Tibial artery (tissue), 4 donors: ENCODE results near the gene GINS2.

Source experiments
- DNase-seq, 2 donors: peaks; one replicate each; pipeline ENCODE4 v3.0.0-alpha.2; 2019
- H3K27ac ChIP-seq, 2 donors: fragments of 200-600 bp; sonication (generic) in 1 of 2; 1 replicate in 1 of 2; 2 replicates in 1 of 2; pipeline ENCODE4 v1.5.1; 2018 to 2019; ENCODE audit warnings: mild to moderate bottlenecking in 1 of 2
- H3K27me3 ChIP-seq, 2 donors: fragments of 200-600 bp; sonication (generic) in 1 of 2; one replicate each; pipeline versions ENCODE4 v1.5.1 to v1.6.0; 2016 to 2019
- H3K36me3 ChIP-seq, 3 donors: fragments of 200-600 bp; sonication (generic) in 2 of 3; one replicate each; pipeline ENCODE4 v1.5.1; 2016 to 2019; ENCODE audit warnings: mild to moderate bottlenecking in 2 of 3
- H3K4me1 ChIP-seq, 4 donors: fragments of 200-600 bp; sonication (generic) in 2 of 4; 1 replicate in 3 of 4; 2 replicates in 1 of 4; pipeline ENCODE4 v1.5.1; 2016 to 2019
- H3K4me3 ChIP-seq, 2 donors: fragments of 200-600 bp; sonication (generic) in 1 of 2; 1 replicate in 1 of 2; 2 replicates in 1 of 2; pipeline ENCODE4 v1.5.1; 2018 to 2019; ENCODE audit warnings: mild to moderate bottlenecking in 2 of 2
- H3K9me3 ChIP-seq, 3 donors: fragments of 200-600 bp; sonication (generic) in 1 of 3; one replicate each; pipeline ENCODE4 v1.5.1; 2016 to 2019
- intact Hi-C: fragments of 100-400 bp; cut with DNase I; formaldehyde crosslinking; loops from one replicate; pipeline ENCODE4 v1.15.0; 2023; ENCODE audit warnings: low total_unique reads
- TF ChIP-seq, protein P1 (sequence below), 2 experiments: fragments of 200-600 bp in 1 of 2; fragments of 450-650 bp in 1 of 2; IDR thresholded peaks; one replicate each; pipeline ENCODE4 v1.5.1; 2017 to 2019; ENCODE audit warnings: antibody characterized with exemption in 2 of 2, mild to moderate bottlenecking in 1 of 2, moderate library complexity in 1 of 2

GINS2 gene

DNA sequence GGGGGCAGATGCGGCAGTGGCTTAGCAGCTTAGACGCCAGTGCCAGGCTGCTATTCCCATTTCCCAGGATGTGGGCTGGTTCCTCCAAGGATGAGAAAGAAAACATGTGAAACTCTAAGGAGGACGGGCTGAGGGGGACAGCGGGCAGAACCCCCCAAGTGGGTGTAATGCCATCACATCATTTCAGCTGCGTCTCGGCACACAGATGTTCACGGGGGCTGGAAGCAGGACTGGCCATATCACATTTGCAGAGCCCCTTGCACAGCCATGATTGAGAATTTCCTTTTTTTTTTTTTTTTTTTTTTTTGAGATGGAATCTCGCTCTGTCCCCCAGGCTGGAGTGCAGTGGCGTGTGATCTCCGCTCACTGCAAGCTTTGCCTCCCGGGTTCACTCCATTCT lies 15.3 kb upstream of the GINS2 start:
- H3K27me3 ChIP-seq, result peaks cover 0 to 36% of the 10 kb centered on the region in 2 donors
- intact Hi-C loops, result no loop called here
- H3K4me1 ChIP-seq, result no peaks in the 10 kb centered on the region
- no peak overlapping the region for H3K27ac ChIP-seq
- H3K9me3 ChIP-seq, result no peaks in the 10 kb centered on the region
- H3K4me3 ChIP-seq, result no peak overlapping the region
- TF ChIP-seq, protein P1, sequence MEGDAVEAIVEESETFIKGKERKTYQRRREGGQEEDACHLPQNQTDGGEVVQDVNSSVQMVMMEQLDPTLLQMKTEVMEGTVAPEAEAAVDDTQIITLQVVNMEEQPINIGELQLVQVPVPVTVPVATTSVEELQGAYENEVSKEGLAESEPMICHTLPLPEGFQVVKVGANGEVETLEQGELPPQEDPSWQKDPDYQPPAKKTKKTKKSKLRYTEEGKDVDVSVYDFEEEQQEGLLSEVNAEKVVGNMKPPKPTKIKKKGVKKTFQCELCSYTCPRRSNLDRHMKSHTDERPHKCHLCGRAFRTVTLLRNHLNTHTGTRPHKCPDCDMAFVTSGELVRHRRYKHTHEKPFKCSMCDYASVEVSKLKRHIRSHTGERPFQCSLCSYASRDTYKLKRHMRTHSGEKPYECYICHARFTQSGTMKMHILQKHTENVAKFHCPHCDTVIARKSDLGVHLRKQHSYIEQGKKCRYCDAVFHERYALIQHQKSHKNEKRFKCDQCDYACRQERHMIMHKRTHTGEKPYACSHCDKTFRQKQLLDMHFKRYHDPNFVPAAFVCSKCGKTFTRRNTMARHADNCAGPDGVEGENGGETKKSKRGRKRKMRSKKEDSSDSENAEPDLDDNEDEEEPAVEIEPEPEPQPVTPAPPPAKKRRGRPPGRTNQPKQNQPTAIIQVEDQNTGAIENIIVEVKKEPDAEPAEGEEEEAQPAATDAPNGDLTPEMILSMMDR (IDR thresholded peaks at IDR 0.05), result no peak
- DNase-seq, result no peak
- H3K36me3 ChIP-seq, result no peaks in the 10 kb centered on the region

DNA sequence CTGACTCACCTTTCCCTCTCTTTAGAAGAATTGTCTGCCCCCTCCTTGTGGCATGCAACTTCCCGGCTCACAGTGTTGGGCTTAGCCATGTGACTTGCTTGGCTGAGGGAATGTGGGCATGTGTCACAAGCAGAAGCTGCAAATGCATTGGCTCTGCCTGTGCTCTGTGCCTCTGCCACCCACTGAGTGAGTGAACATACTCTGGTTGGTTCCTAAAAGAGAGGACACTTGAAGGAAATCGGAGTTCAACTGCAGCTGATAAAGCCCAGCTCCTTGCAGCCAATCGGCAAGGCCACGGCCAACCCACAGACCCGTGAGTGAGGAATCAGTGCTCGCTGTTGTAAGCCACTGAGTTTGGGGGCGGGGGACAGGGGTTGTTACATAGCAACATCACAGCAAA lies 10.9 kb upstream of the GINS2 start:
- Histone ChIP-seq H3K36me3 (no peaks in the 10 kb centered on the region), H3K9me3 (no peaks in the 10 kb centered on the region), H3K27me3 (peaks cover 0 to 59% of the 10 kb centered on the region in 2 donors), H3K4me3 (no peak overlapping the region), H3K27ac (no peak overlapping the region), H3K4me1 (no peaks in the 10 kb centered on the region)
- intact Hi-C loops, result no loop called here
- TF ChIP-seq, protein P1 (IDR thresholded peaks at IDR 0.05), result no peak
- no peak for DNase-seq

DNA sequence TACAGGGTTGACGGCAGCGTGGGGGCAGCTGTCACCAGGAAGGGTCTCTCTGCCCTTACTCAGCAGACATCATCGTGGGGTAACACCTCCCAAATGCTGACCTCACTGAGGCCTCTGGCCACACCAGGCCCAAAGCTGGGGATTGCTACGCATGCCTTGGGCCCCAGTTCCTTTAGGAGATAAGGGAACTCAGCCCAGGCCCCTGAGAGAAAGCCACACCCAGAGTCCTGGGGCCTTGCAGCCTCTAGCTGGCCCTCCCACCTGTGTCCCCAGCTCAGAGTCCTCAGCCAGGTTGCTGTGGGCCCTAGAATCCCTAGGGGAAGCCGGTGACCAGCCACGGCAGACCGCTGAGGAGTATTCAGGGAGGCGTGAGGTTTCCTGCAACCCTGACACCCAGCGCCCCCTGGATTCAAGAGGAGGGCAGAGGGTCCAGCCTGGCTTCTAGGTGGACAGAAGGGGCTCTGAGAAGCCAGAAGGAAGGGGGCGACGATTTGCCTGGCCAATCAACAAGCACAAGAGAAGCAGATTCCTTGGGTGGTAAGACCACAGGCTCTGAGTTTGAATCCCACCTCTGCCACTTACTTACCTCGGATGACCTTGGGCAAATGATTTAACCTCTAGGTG lies 10.3 kb upstream of the GINS2 start:
- H3K4me3 ChIP-seq, result no peak overlapping the region
- no peak overlapping the region for H3K27ac ChIP-seq
- H3K9me3 ChIP-seq, result no peaks in the 10 kb centered on the region
- H3K36me3 ChIP-seq, result no peaks in the 10 kb centered on the region
- no peaks in the 10 kb centered on the region for H3K4me1 ChIP-seq
- peaks cover 0 to 59% of the 10 kb centered on the region in 2 donors for H3K27me3 ChIP-seq
- no peak for DNase-seq
- TF ChIP-seq, protein P1 (IDR thresholded peaks at IDR 0.05), result no peak
- intact Hi-C loops, result no loop called here

DNA sequence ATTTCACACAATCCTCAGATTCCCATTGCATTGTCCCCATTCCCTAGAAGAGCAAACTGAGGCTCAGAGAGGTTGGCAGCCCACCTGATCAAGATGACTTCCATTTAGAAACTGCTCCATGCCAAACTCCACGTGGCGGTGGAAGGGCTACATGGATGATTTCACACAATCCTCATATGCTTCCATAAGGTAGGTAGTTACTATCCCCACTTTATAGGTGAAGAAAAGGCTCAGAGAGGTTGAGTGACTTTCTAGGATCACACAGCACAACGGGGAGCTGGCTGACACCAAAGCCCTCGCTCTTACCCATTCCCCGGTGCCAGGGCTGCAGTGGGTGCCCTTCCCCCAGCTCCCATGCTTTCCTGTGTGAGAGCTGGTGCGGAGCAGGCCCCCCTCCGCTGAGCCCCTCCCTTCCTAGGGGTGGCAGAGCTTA lies 9.7 kb upstream of the GINS2 start:
- intact Hi-C loops, result no loop called here

DNA sequence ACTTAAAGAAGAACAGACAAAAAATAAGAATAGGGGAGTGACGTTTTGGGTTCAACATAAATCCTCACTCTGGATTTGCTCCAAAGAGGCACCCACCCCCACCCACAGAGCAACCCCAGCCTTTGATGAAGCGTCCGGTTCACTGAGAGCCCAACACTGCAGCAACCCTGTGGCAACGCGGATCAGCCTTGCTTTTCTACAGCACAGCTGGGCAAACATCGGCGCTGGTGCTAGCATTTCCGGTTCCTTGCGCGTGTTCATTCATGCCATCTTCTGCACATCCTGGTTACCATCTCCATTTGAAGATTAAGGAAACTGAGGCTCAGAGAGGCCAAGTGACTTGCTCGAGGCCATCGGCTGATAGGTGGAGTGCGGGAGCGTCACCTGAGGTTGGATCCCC lies 8.7 kb upstream of the GINS2 start:
- no peaks in the 10 kb centered on the region for H3K4me1 ChIP-seq
- H3K27me3 ChIP-seq, result peaks cover 0 to 59% of the 10 kb centered on the region in 2 donors
- H3K27ac ChIP-seq, result no peak overlapping the region
- no peaks in the 10 kb centered on the region for H3K9me3 ChIP-seq
- no peak overlapping the region for H3K4me3 ChIP-seq
- intact Hi-C loops, result no loop called here
- no peaks in the 10 kb centered on the region for H3K36me3 ChIP-seq
- no peak for DNase-seq
- TF ChIP-seq, protein P1 (IDR thresholded peaks at IDR 0.05), result no peak

More for the DNA sequence above, 9.7 kb upstream of the GINS2 start:
- DNase-seq, result no peak
- H3K4me1 ChIP-seq, result no peaks in the 10 kb centered on the region
- H3K27me3 ChIP-seq, result peaks cover 0 to 59% of the 10 kb centered on the region in 2 donors
- H3K27ac ChIP-seq, result no peak overlapping the region
- no peaks in the 10 kb centered on the region for H3K9me3 ChIP-seq
- no peak overlapping the region for H3K4me3 ChIP-seq
- H3K36me3 ChIP-seq, result no peaks in the 10 kb centered on the region
- TF ChIP-seq, protein P1 (IDR thresholded peaks at IDR 0.05), result no peak

DNA sequence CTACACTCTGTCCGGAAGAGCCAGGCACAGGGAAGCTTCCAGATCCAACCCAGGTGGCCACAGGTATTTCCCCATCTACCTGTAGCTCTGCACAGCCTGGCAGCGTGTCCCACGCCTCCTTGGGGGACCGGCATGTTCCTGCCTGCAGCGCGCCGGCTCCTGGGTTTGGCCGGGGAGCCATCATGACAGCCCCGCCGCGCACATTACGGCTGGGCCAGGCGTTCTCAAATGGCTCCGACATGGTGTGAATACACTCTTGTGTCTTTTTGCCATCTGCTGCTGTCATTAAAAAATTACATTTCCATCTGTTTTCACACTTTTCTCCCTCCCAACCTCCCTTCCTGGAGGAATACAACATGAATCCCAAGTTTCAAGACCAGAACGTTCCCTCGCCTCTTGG lies 8.0 kb upstream of the GINS2 start:
- no peak for DNase-seq
- Histone ChIP-seq H3K4me3 (no peak overlapping the region), H3K27me3 (peaks cover 0 to 59% of the 10 kb centered on the region in 2 donors), H3K4me1 (no peaks in the 10 kb centered on the region), H3K9me3 (no peaks in the 10 kb centered on the region), H3K36me3 (no peaks in the 10 kb centered on the region), H3K27ac (no peak overlapping the region)
- intact Hi-C loops, result no loop called here
- TF ChIP-seq, protein P1 (IDR thresholded peaks at IDR 0.05), result no peak
